Esophagus muscularis mucosa (tissue), 3 donors: ENCODE data around the gene DMRTB1.

Experiments used
- CTCF ChIP-seq, 3 experiments: fragments of 200-600 bp in 2 of 3; fragments of 450-650 bp in 1 of 3; sonication (generic) in 2 of 3; IDR thresholded peaks; one replicate each; pipeline ENCODE4 v1.5.1; 2017 to 2019; ENCODE audit warnings: antibody characterized with exemption in 3 of 3, mild to moderate bottlenecking in 2 of 3, moderate library complexity in 1 of 3
- POLR2A ChIP-seq: fragments of 450-650 bp; IDR thresholded peaks from one replicate; pipeline ENCODE4 v1.6.1; 2017; ENCODE audit warnings: antibody characterized with exemption, moderate library complexity, mild to moderate bottlenecking, low read depth

GRCh38 chr1:53506355-53507050 lies 47.3 kb downstream of the DMRTB1 start:
- TF ChIP-seq CTCF (IDR thresholded peaks at IDR 0.05) (no peak), POLR2A (no peak)
